Mesendoderm (in vitro differentiated cells): ENCODE data around the gene SLITRK6.

Experiments
- DNase-seq: peaks from one replicate; pipeline ENCODE4 v3.0.0; 2013
- H2AK5ac ChIP-seq: 2 replicates; pipeline ENCODE4 v1.6.1; 2013; ENCODE audit warnings: low read length, inconsistent platforms
- H2BK120ac ChIP-seq: 2 replicates; pipeline ENCODE4 v1.6.1; 2013; ENCODE audit warnings: low read depth, mild to moderate bottlenecking, low read length, moderate library complexity, mixed read lengths
- H2BK15ac ChIP-seq: replicated peaks from 2 replicates; pipeline ENCODE4 v1.6.1; 2013; ENCODE audit warnings: low read depth, mild to moderate bottlenecking, moderate library complexity
- H2BK5ac ChIP-seq: 2 replicates; pipeline ENCODE4 v1.6.1; 2013; ENCODE audit warnings: low read length, inconsistent platforms
- H3K18ac ChIP-seq: 2 replicates; pipeline ENCODE4 v1.6.1; 2013; ENCODE audit warnings: mild to moderate bottlenecking, low read length, mixed read lengths
- H3K23ac ChIP-seq: one replicate; pipeline ENCODE4 v1.6.1; 2013; ENCODE audit warnings: low read length
- H3K27ac ChIP-seq: 2 replicates; pipeline ENCODE4 v1.5.1; 2013; ENCODE audit warnings: low read depth, mild to moderate bottlenecking, inconsistent platforms, low read length, moderate library complexity
- H3K27me3 ChIP-seq: 2 replicates; pipeline ENCODE4 v1.6.1; 2013; ENCODE audit warnings: low read length, control low read depth, mild to moderate bottlenecking, inconsistent platforms; ENCODE audit not compliant: insufficient read depth, poor library complexity
- H3K36me3 ChIP-seq: 2 replicates; pipeline ENCODE4 v1.6.1; 2013; ENCODE audit warnings: low read length, inconsistent platforms; ENCODE audit not compliant: control insufficient read depth, insufficient read depth
- H3K4ac ChIP-seq: one replicate; pipeline ENCODE4 v1.6.1; 2013; ENCODE audit warnings: low read depth, mild to moderate bottlenecking, low read length, moderate library complexity
- H3K4me1 ChIP-seq: 2 replicates; pipeline ENCODE4 v1.6.1; 2013; ENCODE audit warnings: low read depth, low read length, inconsistent platforms; ENCODE audit not compliant: control insufficient read depth
- H3K4me2 ChIP-seq: 2 replicates; pipeline ENCODE4 v1.6.1; 2013; ENCODE audit warnings: low read length
- H3K4me3 ChIP-seq: 2 replicates; pipeline ENCODE4 v1.5.1; 2013; ENCODE audit warnings: mild to moderate bottlenecking, low read length
- H3K56ac ChIP-seq: one replicate; pipeline ENCODE4 v1.6.1; 2013; ENCODE audit warnings: low read length
- H3K79me1 ChIP-seq: 2 replicates; pipeline ENCODE4 v1.6.1; 2013; ENCODE audit warnings: low read length, inconsistent platforms
- H3K79me2 ChIP-seq: 2 replicates; pipeline ENCODE4 v1.6.1; 2013; ENCODE audit warnings: mild to moderate bottlenecking, low read length; ENCODE audit not compliant: control insufficient read depth, insufficient read depth
- H3K9ac ChIP-seq: 2 replicates; pipeline ENCODE4 v1.6.1; 2013; ENCODE audit warnings: low read length, inconsistent platforms
- H4K5ac ChIP-seq: one replicate; pipeline ENCODE4 v1.6.1; 2013; ENCODE audit warnings: low read length
- H4K8ac ChIP-seq: one replicate; pipeline ENCODE4 v1.6.1; 2013; ENCODE audit warnings: low read depth, mild to moderate bottlenecking, control low read depth, low read length, moderate library complexity
- WGBS: extraction: QIAGEN DNeasy Blood & Tissue Kit; methylation state at CpG from one replicate; pipeline ENCODE4 v1.1.7; 2013; ENCODE audit warnings: low lambda C conversion rate, missing lambda C conversion rate; ENCODE audit not compliant: insufficient coverage; ENCODE audit errors: extremely low coverage; 5-methylcytosine and 5-hydroxymethylcytosine counted together

The SLITRK6 gene

GRCh38 chr13:85825454-85825853, 26.2 kb upstream of the SLITRK6 start:
- Histone ChIP-seq H4K5ac (no peak overlapping the region), H3K79me2 (no peaks in the 10 kb centered on the region), H3K23ac (no peak overlapping the region), H3K4me2 (no peak overlapping the region), H3K18ac (no peak overlapping the region), H3K56ac (no peak overlapping the region), H2BK15ac (no peak overlapping the region), H3K36me3 (no peaks in the 10 kb centered on the region), H3K27ac (no peak overlapping the region), H4K8ac (no peak overlapping the region), H3K9ac (no peak overlapping the region), H3K4me1 (no peaks in the 10 kb centered on the region), H2AK5ac (no peak overlapping the region), H2BK5ac (no peak overlapping the region), H3K27me3 (no peaks in the 10 kb centered on the region), H3K4ac (no peak overlapping the region), H2BK120ac (no peak overlapping the region), H3K4me3 (no peak overlapping the region), H3K79me1 (no peaks in the 10 kb centered on the region)
- DNase-seq: no peak
- no CpG with 5 or more reads among the region's 3 CpGs for WGBS

DNA sequence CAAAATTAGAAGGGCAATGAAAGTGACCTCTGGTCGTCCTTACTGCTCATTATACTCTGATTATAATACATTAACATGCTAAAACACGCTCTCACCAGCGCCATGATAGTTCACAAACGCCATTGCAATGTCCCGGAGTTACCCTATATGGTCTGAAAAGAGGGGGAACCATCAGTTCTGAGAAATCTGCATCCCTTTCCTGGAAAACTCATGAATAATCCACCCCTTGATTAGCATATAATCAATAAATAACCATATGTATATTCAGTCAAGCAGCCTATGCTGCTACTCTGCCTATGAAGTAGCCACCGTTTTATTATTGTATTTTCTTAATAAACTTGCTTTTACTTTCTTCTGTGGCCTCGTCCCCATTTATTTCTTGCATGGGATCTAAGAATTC, 24.6 kb upstream of the SLITRK6 start:
- H3K4me1 ChIP-seq: no peaks in the 10 kb centered on the region
- H3K27me3 ChIP-seq: no peaks in the 10 kb centered on the region
- no peak overlapping the region for H3K9ac ChIP-seq
- no peak overlapping the region for H3K27ac ChIP-seq
- no peaks in the 10 kb centered on the region for H3K79me2 ChIP-seq
- no peak overlapping the region for H2BK5ac ChIP-seq
- H3K79me1 ChIP-seq: no peaks in the 10 kb centered on the region
- no peak overlapping the region for H2AK5ac ChIP-seq
- no peak overlapping the region for H2BK120ac ChIP-seq
- H3K4me3 ChIP-seq: no peak overlapping the region
- no peak overlapping the region for H3K56ac ChIP-seq
- WGBS: no CpG with 5 or more reads among the region's 7 CpGs
- H4K5ac ChIP-seq: no peak overlapping the region
- DNase-seq: no peak
- H3K23ac ChIP-seq: no peak overlapping the region
- H3K4me2 ChIP-seq: no peak overlapping the region
- H3K36me3 ChIP-seq: no peaks in the 10 kb centered on the region
- no peak overlapping the region for H4K8ac ChIP-seq
- H2BK15ac ChIP-seq: no peak overlapping the region
- H3K18ac ChIP-seq: no peak overlapping the region
- no peak overlapping the region for H3K4ac ChIP-seq

- no peak overlapping the region for H2BK15ac ChIP-seq
- no peak overlapping the region for H3K4me2 ChIP-seq
- WGBS: no CpG with 5 or more reads among the region's 2 CpGs
- no peak overlapping the region for H3K27ac ChIP-seq
- no peak overlapping the region for H3K56ac ChIP-seq
- H3K4ac ChIP-seq: no peak overlapping the region
- H4K5ac ChIP-seq: no peak overlapping the region
- no peaks in the 10 kb centered on the region for H3K36me3 ChIP-seq
- H3K9ac ChIP-seq: no peak overlapping the region
- H3K79me1 ChIP-seq: no peaks in the 10 kb centered on the region
- H2BK5ac ChIP-seq: no peak overlapping the region
- no peak overlapping the region for H4K8ac ChIP-seq
- H3K4me3 ChIP-seq: no peak overlapping the region
- H2AK5ac ChIP-seq: no peak overlapping the region
- no peak overlapping the region for H2BK120ac ChIP-seq
- DNase-seq: no peak
- H3K79me2 ChIP-seq: no peaks in the 10 kb centered on the region
- no peak overlapping the region for H3K18ac ChIP-seq
- no peaks in the 10 kb centered on the region for H3K27me3 ChIP-seq
- H3K4me1 ChIP-seq: no peaks in the 10 kb centered on the region
- H3K23ac ChIP-seq: no peak overlapping the region
These were observed 20.3 kb upstream of the SLITRK6 start for GRCh38 chr13:85819513-85819912.

GRCh38 chr13:85816413-85816812, 17.2 kb upstream of the SLITRK6 start:
- no peaks in the 10 kb centered on the region for H3K79me1 ChIP-seq

DNA sequence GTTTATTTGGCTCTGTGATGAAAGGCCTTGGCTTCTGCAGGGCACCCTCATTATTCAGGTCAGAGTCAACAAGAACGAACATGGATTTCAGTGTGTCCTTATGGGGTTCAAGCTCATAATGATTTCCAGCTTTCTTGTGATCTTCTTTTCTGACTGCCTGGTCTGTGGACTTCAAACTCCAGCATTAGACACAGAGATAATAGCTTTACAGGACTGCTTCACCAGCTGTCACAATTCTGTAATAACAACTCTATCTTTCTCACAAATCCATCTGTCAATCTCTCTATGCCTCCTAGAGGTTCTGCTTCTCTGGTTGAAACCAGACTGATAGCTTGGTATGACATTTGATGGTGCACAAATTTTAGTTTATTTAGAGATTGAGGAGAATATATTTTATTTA, 13.1 kb upstream of the SLITRK6 start:
- no peak overlapping the region for H3K18ac ChIP-seq
- no peak overlapping the region for H3K56ac ChIP-seq
- no peaks in the 10 kb centered on the region for H3K79me1 ChIP-seq
- no peaks in the 10 kb centered on the region for H3K27me3 ChIP-seq
- H4K8ac ChIP-seq: no peak overlapping the region
- no peak for DNase-seq
- no peak overlapping the region for H3K23ac ChIP-seq
- no peaks in the 10 kb centered on the region for H3K36me3 ChIP-seq
- no peak overlapping the region for H2BK5ac ChIP-seq
- H2AK5ac ChIP-seq: no peak overlapping the region
- no CpG with 5 or more reads among the region's 1 CpG for WGBS
- no peak overlapping the region for H4K5ac ChIP-seq
- H3K4ac ChIP-seq: no peak overlapping the region
- H3K79me2 ChIP-seq: no peaks in the 10 kb centered on the region
- H3K4me2 ChIP-seq: no peak overlapping the region
- no peak overlapping the region for H3K9ac ChIP-seq
- no peak overlapping the region for H3K4me3 ChIP-seq
- no peaks in the 10 kb centered on the region for H3K4me1 ChIP-seq
- H3K27ac ChIP-seq: no peak overlapping the region
- no peak overlapping the region for H2BK120ac ChIP-seq
- H2BK15ac ChIP-seq: no peak overlapping the region

More at GRCh38 chr13:85816413-85816812, 17.2 kb upstream of the SLITRK6 start:
- Histone ChIP-seq H3K4me2 (no peak overlapping the region), H4K5ac (no peak overlapping the region), H2AK5ac (no peak overlapping the region), H3K18ac (no peak overlapping the region), H3K4ac (no peak overlapping the region), H3K36me3 (no peaks in the 10 kb centered on the region), H3K9ac (no peak overlapping the region), H3K23ac (no peak overlapping the region), H3K56ac (no peak overlapping the region), H3K79me2 (no peaks in the 10 kb centered on the region), H4K8ac (no peak overlapping the region), H2BK15ac (no peak overlapping the region), H2BK5ac (no peak overlapping the region), H3K4me3 (no peak overlapping the region), H2BK120ac (no peak overlapping the region), H3K4me1 (no peaks in the 10 kb centered on the region), H3K27me3 (no peaks in the 10 kb centered on the region), H3K27ac (no peak overlapping the region)
- peak; percentile 3 for DNase-seq

DNA sequence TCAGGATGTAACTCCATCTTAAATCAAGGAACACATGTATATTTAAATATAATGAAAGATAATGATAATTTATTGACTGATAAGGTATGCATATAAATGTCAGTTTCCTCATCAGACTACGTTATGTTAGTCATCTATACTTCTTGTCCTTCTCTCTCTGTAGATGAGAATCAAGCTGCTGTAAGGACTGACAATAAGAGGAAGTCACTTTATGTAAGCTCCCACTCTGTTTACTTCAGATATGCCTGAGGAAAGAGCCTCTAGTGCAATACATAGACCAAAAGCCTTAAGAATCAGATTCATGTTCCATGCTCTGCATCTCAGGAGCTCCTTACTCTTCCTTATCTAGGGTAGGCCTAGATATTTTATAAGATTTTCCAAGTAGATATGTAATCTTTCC, 9.6 kb upstream of the SLITRK6 start:
- Histone ChIP-seq H2AK5ac (no peak overlapping the region), H3K79me1 (no peaks in the 10 kb centered on the region), H3K9ac (no peak overlapping the region), H3K79me2 (no peaks in the 10 kb centered on the region), H3K4me3 (no peak overlapping the region), H3K4me1 (no peaks in the 10 kb centered on the region), H3K4me2 (no peak overlapping the region), H4K5ac (no peak overlapping the region), H3K23ac (no peak overlapping the region), H3K18ac (no peak overlapping the region), H3K4ac (no peak overlapping the region), H2BK120ac (no peak overlapping the region), H3K36me3 (no peaks in the 10 kb centered on the region), H3K56ac (no peak overlapping the region), H4K8ac (no peak overlapping the region), H2BK5ac (no peak overlapping the region), H3K27ac (no peak overlapping the region), H3K27me3 (no peaks in the 10 kb centered on the region), H2BK15ac (no peak overlapping the region)
- WGBS: no CpG with 5 or more reads among the region's 1 CpG
- no peak for DNase-seq
